Stimulated activated CD4-positive, alpha-beta T cell treated with anti-CD3 and anti-CD28 coated beads, TNF-alpha, amount 100 ng/mL, for 48 hours (primary cell): ENCODE measurements around the gene NWD2.

ENCODE experiments used
- DNase-seq, 3 donors: peaks; one replicate each; pipeline ENCODE4 v3.0.0-alpha.2; 2020; ENCODE audit warnings: low read depth in 3 of 3

The NWD2 gene

GRCh38 chr4:37279894-37280592 lies 35.5 kb downstream of the NWD2 start:
- DNase-seq, result no peak

- DNase-seq, result no peak
These were observed 54.9 kb downstream of the NWD2 start for GRCh38 chr4:37299468-37299867.

GRCh38 chr4:37304612-37305011 lies 60.1 kb downstream of the NWD2 start:
- DNase-seq, result no peak

- no peak for DNase-seq
These were observed 61.4 kb downstream of the NWD2 start for GRCh38 chr4:37305984-37306383.

- DNase-seq, result no peak
These were observed 72.6 kb downstream of the NWD2 start for GRCh38 chr4:37317104-37317643.

- DNase-seq, result no peak
These were observed 76.1 kb downstream of the NWD2 start for GRCh38 chr4:37320513-37321235.

- no peak for DNase-seq
These were observed 77.6 kb downstream of the NWD2 start for GRCh38 chr4:37322122-37322521.

- DNase-seq, result no peak
These were observed 80.0 kb downstream of the NWD2 start for GRCh38 chr4:37324546-37324945.

- DNase-seq, result no peak
These were observed 82.3 kb downstream of the NWD2 start for GRCh38 chr4:37326852-37327251.

GRCh38 chr4:37338972-37339371 lies 94.4 kb downstream of the NWD2 start:
- DNase-seq, result no peak

- DNase-seq, result no peak
These were observed 114.2 kb downstream of the NWD2 start for GRCh38 chr4:37358748-37359147.

- DNase-seq, result no peak
These were observed 114.7 kb downstream of the NWD2 start for GRCh38 chr4:37359261-37359660.

- no peak for DNase-seq
These were observed 121.3 kb downstream of the NWD2 start for GRCh38 chr4:37365888-37366287.

GRCh38 chr4:37367901-37368300 lies 123.4 kb downstream of the NWD2 start:
- no peak for DNase-seq

GRCh38 chr4:37370052-37370451 lies 125.5 kb downstream of the NWD2 start:
- no peak for DNase-seq

GRCh38 chr4:37381040-37381668 lies 136.6 kb downstream of the NWD2 start:
- no peak for DNase-seq

GRCh38 chr4:37383579-37384229 lies 139.2 kb downstream of the NWD2 start:
- DNase-seq, result peak in 1 of 3 donors; percentile 8

GRCh38 chr4:37385424-37385823 lies 140.9 kb downstream of the NWD2 start:
- no peak for DNase-seq

GRCh38 chr4:37388681-37389365 lies 144.3 kb downstream of the NWD2 start:
- no peak for DNase-seq

- DNase-seq, result no peak
These were observed 144.8 kb downstream of the NWD2 start for GRCh38 chr4:37389366-37389765.

GRCh38 chr4:37389967-37390580 lies 145.5 kb downstream of the NWD2 start:
- peak in 1 of 3 donors; percentile 7 for DNase-seq
